HG03521 (cell line): ENCODE results near the gene SLC15A4.
"Not testable (repeated sequence)": the region's sequence is repeated elsewhere in the genome, so short reads cannot be mapped to it uniquely, and the experiment has no call there.

Source experiments
- ATAC-seq: cut with Tn5 transposase; IDR thresholded peaks from one replicate; pipeline ENCODE4 v1.9.1; 2021; ENCODE audit warnings: mild to moderate bottlenecking, moderate library complexity; ENCODE audit not compliant: unreplicated experiment

Gene SLC15A4

GRCh38 chr12:128815779-128816642 lies 7.7 kb downstream of the SLC15A4 start:
- ATAC-seq = no peak

GRCh38 chr12:128814411-128815261 lies 9.1 kb downstream of the SLC15A4 start:
- no peak for ATAC-seq

- no peak for ATAC-seq
Measured at GRCh38 chr12:128813883-128814282, 9.9 kb downstream of the SLC15A4 start.

GRCh38 chr12:128813392-128813791 lies 10.4 kb downstream of the SLC15A4 start:
- ATAC-seq = no peak

- ATAC-seq = no peak
Measured at GRCh38 chr12:128811806-128812205, 12.0 kb downstream of the SLC15A4 start.

- peak; percentile 59 for ATAC-seq
Measured at GRCh38 chr12:128810182-128811127, 13.3 kb downstream of the SLC15A4 start.

GRCh38 chr12:128808651-128809050 lies 15.1 kb downstream of the SLC15A4 start:
- no peak for ATAC-seq

GRCh38 chr12:128807161-128807724 lies 16.5 kb downstream of the SLC15A4 start:
- no peak for ATAC-seq

- no peak for ATAC-seq
Measured at GRCh38 chr12:128806573-128806972, 17.2 kb downstream of the SLC15A4 start.

- ATAC-seq = not testable (repeated sequence)
Measured at GRCh38 chr12:128805406-128805805, 18.4 kb downstream of the SLC15A4 start.

GRCh38 chr12:128804762-128805161 lies 19.0 kb downstream of the SLC15A4 start:
- ATAC-seq = peak; percentile 58

GRCh38 chr12:128803788-128804187 lies 20.0 kb downstream of the SLC15A4 start:
- ATAC-seq = no peak

GRCh38 chr12:128802756-128803155 lies 21.0 kb downstream of the SLC15A4 start:
- ATAC-seq = no peak

GRCh38 chr12:128801879-128802391 lies 21.8 kb downstream of the SLC15A4 start:
- ATAC-seq = no peak

GRCh38 chr12:128800606-128801005 lies 23.2 kb downstream of the SLC15A4 start:
- no peak for ATAC-seq

GRCh38 chr12:128798571-128799341 lies 25.0 kb downstream of the SLC15A4 start:
- no peak for ATAC-seq

- peak; percentile 29 for ATAC-seq
Measured at GRCh38 chr12:128797119-128798118, 26.3 kb downstream of the SLC15A4 start.

GRCh38 chr12:128796439-128797118 lies 27.2 kb downstream of the SLC15A4 start:
- no peak for ATAC-seq
